GM12801 (cell line): Measurements from ENCODE around the gene SMIM41.

Experiments
- TF ChIP-seq, protein P1 (sequence below): IDR thresholded peaks from one replicate; pipeline ENCODE4 v1.5.1; 2011; ENCODE audit warnings: control low read depth; ENCODE audit not compliant: insufficient read length; ENCODE audit errors: extremely low read depth

Gene SMIM41

DNA sequence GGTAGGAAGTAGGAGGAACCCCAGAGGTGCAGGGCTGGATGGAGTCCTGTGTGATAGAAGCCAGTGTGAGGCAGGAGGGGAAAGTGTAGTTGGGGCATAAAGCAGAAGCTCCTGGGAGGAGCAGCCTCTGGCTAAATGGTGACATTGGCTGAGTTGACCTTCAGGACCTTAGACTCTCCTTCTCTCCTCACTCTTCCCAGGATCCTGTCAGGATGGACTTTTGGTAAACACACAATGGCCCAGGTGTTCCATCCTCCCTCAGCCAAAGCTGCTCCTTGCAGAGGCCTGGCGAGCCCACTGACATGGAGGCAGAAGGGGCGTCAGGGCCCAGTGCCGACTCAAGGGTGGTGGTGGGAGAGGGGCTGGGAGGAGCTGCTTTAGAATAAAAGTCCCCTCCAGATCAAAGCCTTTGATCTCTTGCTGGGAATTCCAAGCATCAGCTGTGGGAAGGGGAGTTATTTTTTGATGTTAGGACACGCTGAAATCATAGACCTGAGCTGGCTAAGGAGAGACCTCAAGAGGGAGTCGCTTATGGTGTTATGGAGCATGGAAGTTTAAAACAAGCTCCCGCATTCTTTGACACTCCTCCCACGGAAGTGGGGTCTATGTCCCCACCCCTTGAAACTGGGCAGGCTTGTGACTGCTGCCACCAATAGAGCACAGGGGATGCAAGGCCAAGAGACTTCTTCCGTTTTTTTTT lies 44.1 kb downstream of the SMIM41 start:
- TF ChIP-seq, protein P1, sequence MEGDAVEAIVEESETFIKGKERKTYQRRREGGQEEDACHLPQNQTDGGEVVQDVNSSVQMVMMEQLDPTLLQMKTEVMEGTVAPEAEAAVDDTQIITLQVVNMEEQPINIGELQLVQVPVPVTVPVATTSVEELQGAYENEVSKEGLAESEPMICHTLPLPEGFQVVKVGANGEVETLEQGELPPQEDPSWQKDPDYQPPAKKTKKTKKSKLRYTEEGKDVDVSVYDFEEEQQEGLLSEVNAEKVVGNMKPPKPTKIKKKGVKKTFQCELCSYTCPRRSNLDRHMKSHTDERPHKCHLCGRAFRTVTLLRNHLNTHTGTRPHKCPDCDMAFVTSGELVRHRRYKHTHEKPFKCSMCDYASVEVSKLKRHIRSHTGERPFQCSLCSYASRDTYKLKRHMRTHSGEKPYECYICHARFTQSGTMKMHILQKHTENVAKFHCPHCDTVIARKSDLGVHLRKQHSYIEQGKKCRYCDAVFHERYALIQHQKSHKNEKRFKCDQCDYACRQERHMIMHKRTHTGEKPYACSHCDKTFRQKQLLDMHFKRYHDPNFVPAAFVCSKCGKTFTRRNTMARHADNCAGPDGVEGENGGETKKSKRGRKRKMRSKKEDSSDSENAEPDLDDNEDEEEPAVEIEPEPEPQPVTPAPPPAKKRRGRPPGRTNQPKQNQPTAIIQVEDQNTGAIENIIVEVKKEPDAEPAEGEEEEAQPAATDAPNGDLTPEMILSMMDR = no peak

DNA sequence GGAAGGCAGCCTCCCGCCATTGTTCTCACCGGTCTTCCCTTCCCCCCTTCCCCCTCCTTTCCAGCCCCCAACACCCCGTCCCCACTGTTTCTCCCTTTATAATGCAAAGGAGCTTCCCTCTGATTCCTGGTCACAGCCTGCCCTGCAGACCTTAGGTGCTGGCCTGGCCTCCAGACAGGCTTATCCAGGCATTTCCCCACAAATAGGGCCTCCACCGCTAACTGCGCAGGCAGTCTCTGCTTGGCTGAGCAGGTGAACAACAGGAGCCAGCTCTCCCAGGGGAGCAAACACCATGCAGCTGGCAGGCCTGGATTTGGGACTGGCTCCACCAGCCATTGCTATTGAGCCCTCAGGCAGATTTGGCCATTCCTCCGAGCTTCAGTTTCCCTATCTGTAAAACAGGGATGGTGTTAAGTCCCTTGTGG lies 46.0 kb downstream of the SMIM41 start:
- TF ChIP-seq, protein P1 = no peak

DNA sequence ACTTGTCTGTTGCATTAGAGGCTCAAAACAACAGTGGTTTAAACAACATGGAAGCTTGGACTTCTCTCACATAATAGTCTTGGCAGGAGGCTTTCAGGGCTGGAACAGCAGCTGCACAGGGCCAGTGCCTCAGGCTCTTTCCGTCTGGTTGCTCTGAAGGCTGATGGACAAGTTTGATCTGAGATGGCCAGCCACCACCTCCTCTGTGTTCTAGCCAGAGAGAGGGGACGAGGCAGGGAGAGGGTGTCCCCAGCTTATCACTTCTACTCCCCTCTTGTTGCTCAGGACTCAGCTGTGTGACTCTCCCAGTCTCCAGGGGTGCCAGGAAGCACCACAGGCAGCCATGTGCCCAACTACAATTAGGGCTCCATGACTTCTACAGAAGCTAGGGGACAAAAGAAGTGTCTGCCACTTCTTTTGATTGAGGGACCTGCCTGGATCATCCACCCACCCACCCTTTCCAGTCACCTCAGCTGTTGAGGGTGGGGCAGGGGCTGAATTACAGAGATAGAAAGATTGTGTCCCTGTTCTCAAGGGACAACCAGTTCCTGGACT lies 46.6 kb downstream of the SMIM41 start:
- TF ChIP-seq, protein P1 = no peak

DNA sequence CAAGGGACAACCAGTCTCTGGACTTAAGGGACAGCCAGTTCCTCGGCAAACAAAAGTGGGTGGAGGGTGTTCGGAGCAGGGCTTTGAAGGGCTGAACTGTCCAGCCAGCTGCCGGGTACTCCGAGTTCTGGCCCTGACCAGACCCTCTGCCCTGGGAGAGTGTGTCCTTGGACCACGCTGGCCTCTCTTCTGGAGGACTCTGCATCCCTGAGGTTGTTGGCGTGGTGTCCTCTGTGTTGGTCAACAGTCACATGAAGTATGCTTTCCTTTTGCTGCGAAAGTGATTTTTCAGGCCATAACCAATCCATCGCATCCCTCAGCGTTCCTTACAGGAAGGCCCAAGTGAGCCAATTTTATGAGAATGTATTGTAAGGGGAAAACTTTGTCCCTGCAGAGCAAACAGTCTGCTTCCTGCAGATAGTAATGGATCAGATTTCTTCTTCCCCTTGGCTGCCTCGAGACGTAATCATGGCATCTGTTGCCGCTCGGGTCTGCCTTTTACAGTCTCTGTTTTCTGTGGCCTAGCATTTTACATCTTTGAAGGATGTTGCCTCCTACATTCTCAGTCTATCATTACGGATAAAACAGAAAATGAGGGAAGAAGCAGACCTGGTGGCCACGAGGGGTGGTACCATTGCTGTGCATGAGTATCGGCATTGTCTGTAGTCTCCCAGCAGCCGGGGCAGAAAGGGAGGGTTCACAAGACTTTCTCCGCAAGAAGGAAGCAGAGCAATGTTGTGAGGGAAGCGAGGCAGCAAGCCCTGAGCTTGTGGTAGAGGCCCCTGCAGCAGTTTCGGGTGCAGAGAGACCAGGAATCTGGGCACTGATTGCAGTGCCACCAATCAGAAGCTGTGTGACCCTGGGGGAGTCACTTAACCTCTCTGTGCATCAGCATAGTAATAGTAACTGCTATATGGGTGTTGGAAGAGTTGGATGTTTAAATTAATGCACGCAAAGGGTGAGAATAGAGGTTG lies 47.4 kb downstream of the SMIM41 start:
- TF ChIP-seq, protein P1 = no peak

DNA sequence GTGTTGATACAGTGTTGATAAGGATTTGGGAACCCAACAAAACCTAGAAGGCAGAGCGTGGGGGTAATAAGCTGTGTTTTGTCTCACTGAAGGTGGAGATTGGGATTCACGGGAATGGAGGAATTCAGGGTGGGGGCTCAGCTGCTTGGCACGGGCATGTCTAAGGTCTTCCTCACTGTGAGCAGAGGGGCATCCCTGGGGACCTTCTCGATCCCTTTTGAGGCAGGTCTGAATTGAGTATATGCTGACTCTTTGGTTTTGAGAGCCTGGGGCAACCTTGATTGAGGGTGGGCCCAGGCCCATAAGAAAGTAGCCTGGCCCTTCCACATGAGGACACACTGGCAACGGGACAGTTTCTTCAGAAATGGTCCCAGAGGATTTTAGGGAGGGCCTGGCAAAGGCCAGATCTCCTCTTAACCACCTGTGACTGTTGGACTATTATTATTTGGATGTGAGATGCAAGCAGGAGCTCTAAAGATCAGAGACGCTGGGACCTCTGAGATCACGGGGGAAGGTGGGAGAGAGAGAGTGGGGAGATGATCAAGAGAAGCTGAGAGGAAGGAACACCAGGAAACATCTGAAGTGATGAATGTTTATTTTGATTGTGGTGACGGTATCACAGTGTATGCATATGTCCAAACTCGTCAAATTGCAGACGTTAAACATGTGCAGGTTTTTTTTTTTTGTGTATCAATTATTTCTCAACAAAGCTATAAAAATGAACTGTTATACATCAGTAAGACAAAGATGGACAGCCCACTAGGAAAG lies 48.4 kb downstream of the SMIM41 start:
- TF ChIP-seq, protein P1 = no peak

DNA sequence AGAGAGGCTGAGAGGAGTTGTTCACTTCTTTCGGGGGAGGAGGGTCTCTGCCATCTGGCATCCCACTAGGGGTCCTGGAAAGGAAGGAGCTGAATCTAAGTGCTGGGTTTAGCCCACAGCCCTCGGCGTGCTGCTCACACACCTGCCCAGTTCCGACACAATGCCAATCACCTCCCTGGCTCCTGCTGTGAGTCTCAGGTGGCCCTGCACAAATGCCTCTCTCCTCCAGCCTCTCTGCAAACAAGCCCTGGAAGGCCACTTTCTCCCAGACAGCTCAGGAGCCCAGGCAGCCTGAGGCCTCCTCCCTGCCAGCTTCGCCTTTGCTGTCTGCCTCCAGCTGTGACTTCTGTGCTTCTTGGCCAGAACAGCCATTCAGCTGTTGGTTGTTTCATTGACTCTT lies 51.2 kb downstream of the SMIM41 start:
- TF ChIP-seq, protein P1 = no peak
